Nucleus accumbens (tissue), 56 donors: Measurements from ENCODE around the gene MGP.

ENCODE experiments used
- DNase-seq, 56 donors: peaks; one replicate each; lab custom pipeline; 2025; lab: John Stamatoyannopoulos, UW

The MGP gene

GRCh38 chr12:14885718-14886221 is at the start of gene MGP:
Gene MGP, minus strand, starts transcription at chr12:14885854. Its CDS starts 63 bp downstream, at chr12:14885791.
- peak in 3 of 56 donors; percentile 2 to 15 (median 8) for DNase-seq

GRCh38 chr12:14935031-14935430 is 49.4 kb upstream of the MGP start:
- DNase-seq = no peak

- DNase-seq = no peak
Measured at GRCh38 chr12:14934511-14934910, 48.9 kb upstream of the MGP start.

- DNase-seq = no peak
Measured at GRCh38 chr12:14931791-14932560, 46.3 kb upstream of the MGP start.

- no peak for DNase-seq
Measured at GRCh38 chr12:14931359-14931758, 45.7 kb upstream of the MGP start.

GRCh38 chr12:14930299-14930698 is 44.6 kb upstream of the MGP start:
- no peak for DNase-seq

GRCh38 chr12:14928931-14929330 is 43.3 kb upstream of the MGP start:
- DNase-seq = no peak

GRCh38 chr12:14927267-14927666 is 41.6 kb upstream of the MGP start:
- DNase-seq = no peak

- no peak for DNase-seq
Measured at GRCh38 chr12:14924541-14924940, 38.9 kb upstream of the MGP start.

GRCh38 chr12:14923944-14924343 is 38.3 kb upstream of the MGP start:
- DNase-seq = no peak

- no peak for DNase-seq
Measured at GRCh38 chr12:14921218-14921617, 35.6 kb upstream of the MGP start.

- no peak for DNase-seq
Measured at GRCh38 chr12:14920475-14921126, 34.9 kb upstream of the MGP start.

- no peak for DNase-seq
Measured at GRCh38 chr12:14919455-14919854, 33.8 kb upstream of the MGP start.

GRCh38 chr12:14915736-14916135 is 30.1 kb upstream of the MGP start:
- no peak for DNase-seq

GRCh38 chr12:14913381-14913781 is 27.7 kb upstream of the MGP start:
- no peak for DNase-seq

GRCh38 chr12:14911131-14911530 is 25.5 kb upstream of the MGP start:
- no peak for DNase-seq

GRCh38 chr12:14910090-14910915 is 24.6 kb upstream of the MGP start:
- DNase-seq = peak in 1 of 56 donors; percentile 3

- no peak for DNase-seq
Measured at GRCh38 chr12:14907953-14908352, 22.3 kb upstream of the MGP start.

- no peak for DNase-seq
Measured at GRCh38 chr12:14906114-14906513, 20.5 kb upstream of the MGP start.

GRCh38 chr12:14905269-14906004 is 19.8 kb upstream of the MGP start:
- no peak for DNase-seq
